ENCODE measurements around the gene NRXN3. TPM values are rescaled to one million over a fixed set of nuclear protein-coding genes. Genes with fewer than 3 reads are reported as not detected.

Gene NRXN3
- total and polyA plus RNA-seq, 2 experiments from 2014 or later, result 1.0 to 1.8 TPM

- TF ChIP-seq EZH2phosphoT487 (IDR thresholded peaks at IDR 0.05; ENCODE audit: unreplicated experiment) (no peak), CTCF (conservative IDR thresholded peaks at IDR 0.05; ENCODE audit: low read depth in 2 of 2) (no peak)
Observed at GRCh38 chr14:79437951-79438350, 1267.8 kb downstream of the NRXN3 start (continued).

GRCh38 chr14:79438696-79439342 lies 1268.6 kb downstream of the NRXN3 start:
- TF ChIP-seq REST (IDR thresholded peaks at IDR 0.05; ENCODE audit: unreplicated experiment) (no peak), ZNF462 (CRISPR knock-in tag; IDR thresholded peaks at IDR 0.05) (no peak), NANOG (IDR thresholded peaks at IDR 0.05; ENCODE audit: borderline replicate concordance) (no peak), STAT1 (IDR thresholded peaks at IDR 0.05; ENCODE audit: unreplicated experiment) (no peak), EZH2phosphoT487 (IDR thresholded peaks at IDR 0.05; ENCODE audit: unreplicated experiment) (no peak)
- Mint-ChIP-seq H3K4me3 (no peak overlapping the region), H3K36me3 (ENCODE audit: low read depth) (no peaks in the 10 kb centered on the region), H3K4me1 (peaks cover 42% of the 10 kb centered on the region), H3K9me3 (no peaks in the 10 kb centered on the region), H3K27me3 (ENCODE audit: insufficient read depth, low read depth, poor library complexity) (peaks cover 2% of the 10 kb centered on the region), H3K27ac (no peak overlapping the region)
- H3K27me3 ChIP-seq (ENCODE audit: insufficient read depth), result no peaks in the 10 kb centered on the region
- no peaks in the 10 kb centered on the region for H3F3A ChIP-seq (replicated peaks; ENCODE audit: low read depth)
- ATAC-seq (no peak), DNase-seq (ENCODE audit: low spot score) (no peak)
- no peaks in the 10 kb centered on the region for H3K36me3 ChIP-seq (ENCODE audit: insufficient read depth)
- peaks cover 29% of the 10 kb centered on the region for H3K4me1 ChIP-seq (ENCODE audit: insufficient read depth)
- no peaks in the 10 kb centered on the region for H4K20me1 ChIP-seq (replicated peaks; ENCODE audit: insufficient read depth)
- H3K4me3 ChIP-seq, result no peak overlapping the region
- H3K4me2 ChIP-seq, result no peak overlapping the region
- H3K9me2 ChIP-seq (ENCODE audit: insufficient read depth), result no peaks in the 10 kb centered on the region
- H2AFZ ChIP-seq, result no peak overlapping the region
- no peak overlapping the region for H3K27ac ChIP-seq (ENCODE audit: low read depth)
- no peaks in the 10 kb centered on the region for H3K79me2 ChIP-seq (replicated peaks; ENCODE audit: insufficient read depth)

Data from GM23338 (cell line).